Measurements from ENCODE around the gene KLF18.

Gene KLF18

GRCh38 chr1:44141531-44141930 lies at the start of gene KLF18:
KLF18 (minus strand) TSS chr1:44141631; CDS start chr1:44141631, 0 bp downstream.
- no peak within 1 kb of the TSS for H3K4me3 ChIP-seq (ENCODE audit: low read depth in 1 of 2, low read length in 2 of 2)

GRCh38 chr1:44174630-44175029 lies 33.2 kb upstream of the KLF18 start:
- Histone ChIP-seq H3K9me3 (ENCODE audit: low read length) (no peaks in the 10 kb centered on the region), H3K4me3 (ENCODE audit: low read depth in 1 of 2, low read length in 2 of 2) (no peak overlapping the region), H3K27ac (ENCODE audit: low read depth, low read length) (no peak overlapping the region)

More at GRCh38 chr1:44141531-44141930, at the start of gene KLF18:
- Histone ChIP-seq H3K4me1 (ENCODE audit: insufficient read depth, low read length) (no peaks in the 10 kb centered on the region), H3K9me3 (ENCODE audit: low read length) (no peaks in the 10 kb centered on the region), H3K36me3 (ENCODE audit: insufficient read depth, low read length) (no peaks in the 10 kb centered on the region), H3K27ac (ENCODE audit: low read depth, low read length) (no peak within 1 kb of the TSS), H3K27me3 (ENCODE audit: control insufficient read depth in 1 of 2, insufficient read depth in 2 of 2, low read length in 2 of 2) (no peaks in the 10 kb centered on the region), H3K9ac (ENCODE audit: low read length) (no peak within 1 kb of the TSS)

GRCh38 chr1:44170281-44170823 lies 28.9 kb upstream of the KLF18 start:
- H3K27ac ChIP-seq (ENCODE audit: low read depth, low read length), result no peak overlapping the region
- H3K27me3 ChIP-seq (ENCODE audit: control insufficient read depth in 1 of 2, insufficient read depth in 2 of 2, low read length in 2 of 2), result no peaks in the 10 kb centered on the region

More at GRCh38 chr1:44174630-44175029, 33.2 kb upstream of the KLF18 start:
- no peaks in the 10 kb centered on the region for H3K4me1 ChIP-seq (ENCODE audit: insufficient read depth, low read length)
- no peaks in the 10 kb centered on the region for H3K36me3 ChIP-seq (ENCODE audit: insufficient read depth, low read length)
- H3K9ac ChIP-seq (ENCODE audit: low read length), result no peak overlapping the region
- H3K27me3 ChIP-seq (ENCODE audit: control insufficient read depth in 1 of 2, insufficient read depth in 2 of 2, low read length in 2 of 2), result no peaks in the 10 kb centered on the region

GRCh38 chr1:44168520-44169098 lies 27.2 kb upstream of the KLF18 start:
- Histone ChIP-seq H3K4me3 (ENCODE audit: low read depth in 1 of 2, low read length in 2 of 2) (no peak overlapping the region), H3K36me3 (ENCODE audit: insufficient read depth, low read length) (no peaks in the 10 kb centered on the region), H3K27me3 (ENCODE audit: control insufficient read depth in 1 of 2, insufficient read depth in 2 of 2, low read length in 2 of 2) (no peaks in the 10 kb centered on the region), H3K9ac (ENCODE audit: low read length) (no peak overlapping the region), H3K27ac (ENCODE audit: low read depth, low read length) (no peak overlapping the region), H3K9me3 (ENCODE audit: low read length) (no peaks in the 10 kb centered on the region), H3K4me1 (ENCODE audit: insufficient read depth, low read length) (no peaks in the 10 kb centered on the region)

More at GRCh38 chr1:44170281-44170823, 28.9 kb upstream of the KLF18 start:
- Histone ChIP-seq H3K36me3 (ENCODE audit: insufficient read depth, low read length) (no peaks in the 10 kb centered on the region), H3K9me3 (ENCODE audit: low read length) (no peaks in the 10 kb centered on the region), H3K4me1 (ENCODE audit: insufficient read depth, low read length) (no peaks in the 10 kb centered on the region), H3K4me3 (ENCODE audit: low read depth in 1 of 2, low read length in 2 of 2) (no peak overlapping the region), H3K9ac (ENCODE audit: low read length) (no peak overlapping the region)

- Histone ChIP-seq H3K4me3 (ENCODE audit: low read depth in 1 of 2, low read length in 2 of 2) (no peak overlapping the region), H3K27me3 (ENCODE audit: control insufficient read depth in 1 of 2, insufficient read depth in 2 of 2, low read length in 2 of 2) (no peaks in the 10 kb centered on the region), H3K4me1 (ENCODE audit: insufficient read depth, low read length) (no peaks in the 10 kb centered on the region), H3K36me3 (ENCODE audit: insufficient read depth, low read length) (no peaks in the 10 kb centered on the region), H3K27ac (ENCODE audit: low read depth, low read length) (no peak overlapping the region), H3K9ac (ENCODE audit: low read length) (no peak overlapping the region), H3K9me3 (ENCODE audit: low read length) (no peaks in the 10 kb centered on the region)
Measured at GRCh38 chr1:44161546-44161945, 20.1 kb upstream of the KLF18 start.

- H3K36me3 ChIP-seq (ENCODE audit: insufficient read depth, low read length), result no peaks in the 10 kb centered on the region
- H3K9me3 ChIP-seq (ENCODE audit: low read length), result no peaks in the 10 kb centered on the region
- H3K27ac ChIP-seq (ENCODE audit: low read depth, low read length), result no peak overlapping the region
- no peaks in the 10 kb centered on the region for H3K27me3 ChIP-seq (ENCODE audit: control insufficient read depth in 1 of 2, insufficient read depth in 2 of 2, low read length in 2 of 2)
- H3K4me3 ChIP-seq (ENCODE audit: low read depth in 1 of 2, low read length in 2 of 2), result no peak overlapping the region
- H3K4me1 ChIP-seq (ENCODE audit: insufficient read depth, low read length), result no peaks in the 10 kb centered on the region
- H3K9ac ChIP-seq (ENCODE audit: low read length), result no peak overlapping the region
Measured at GRCh38 chr1:44158871-44159270, 17.4 kb upstream of the KLF18 start.

GRCh38 chr1:44157903-44158302 lies 16.5 kb upstream of the KLF18 start:
- Histone ChIP-seq H3K9me3 (ENCODE audit: low read length) (no peaks in the 10 kb centered on the region), H3K4me3 (ENCODE audit: low read depth in 1 of 2, low read length in 2 of 2) (no peak overlapping the region), H3K9ac (ENCODE audit: low read length) (no peak overlapping the region), H3K27ac (ENCODE audit: low read depth, low read length) (no peak overlapping the region), H3K27me3 (ENCODE audit: control insufficient read depth in 1 of 2, insufficient read depth in 2 of 2, low read length in 2 of 2) (no peaks in the 10 kb centered on the region), H3K36me3 (ENCODE audit: insufficient read depth, low read length) (no peaks in the 10 kb centered on the region), H3K4me1 (ENCODE audit: insufficient read depth, low read length) (no peaks in the 10 kb centered on the region)

- Histone ChIP-seq H3K4me1 (ENCODE audit: insufficient read depth, low read length) (no peaks in the 10 kb centered on the region), H3K9ac (ENCODE audit: low read length) (no peak overlapping the region), H3K36me3 (ENCODE audit: insufficient read depth, low read length) (no peaks in the 10 kb centered on the region), H3K9me3 (ENCODE audit: low read length) (no peaks in the 10 kb centered on the region), H3K27me3 (ENCODE audit: control insufficient read depth in 1 of 2, insufficient read depth in 2 of 2, low read length in 2 of 2) (no peaks in the 10 kb centered on the region), H3K27ac (ENCODE audit: low read depth, low read length) (no peak overlapping the region), H3K4me3 (ENCODE audit: low read depth in 1 of 2, low read length in 2 of 2) (no peak overlapping the region)
Measured at GRCh38 chr1:44154049-44154448, 12.6 kb upstream of the KLF18 start.

- H3K9me3 ChIP-seq (ENCODE audit: low read length), result no peaks in the 10 kb centered on the region
- no peak overlapping the region for H3K4me3 ChIP-seq (ENCODE audit: low read depth in 1 of 2, low read length in 2 of 2)
- no peaks in the 10 kb centered on the region for H3K36me3 ChIP-seq (ENCODE audit: insufficient read depth, low read length)
- H3K27me3 ChIP-seq (ENCODE audit: control insufficient read depth in 1 of 2, insufficient read depth in 2 of 2, low read length in 2 of 2), result no peaks in the 10 kb centered on the region
- no peaks in the 10 kb centered on the region for H3K4me1 ChIP-seq (ENCODE audit: insufficient read depth, low read length)
- no peak overlapping the region for H3K9ac ChIP-seq (ENCODE audit: low read length)
- no peak overlapping the region for H3K27ac ChIP-seq (ENCODE audit: low read depth, low read length)
Measured at GRCh38 chr1:44152692-44153091, 11.3 kb upstream of the KLF18 start.

- Histone ChIP-seq H3K27me3 (ENCODE audit: control insufficient read depth in 1 of 2, insufficient read depth in 2 of 2, low read length in 2 of 2) (no peaks in the 10 kb centered on the region), H3K9ac (ENCODE audit: low read length) (no peak overlapping the region), H3K36me3 (ENCODE audit: insufficient read depth, low read length) (no peaks in the 10 kb centered on the region), H3K27ac (ENCODE audit: low read depth, low read length) (no peak overlapping the region), H3K4me1 (ENCODE audit: insufficient read depth, low read length) (no peaks in the 10 kb centered on the region), H3K4me3 (ENCODE audit: low read depth in 1 of 2, low read length in 2 of 2) (no peak overlapping the region), H3K9me3 (ENCODE audit: low read length) (no peaks in the 10 kb centered on the region)
Measured at GRCh38 chr1:44151808-44152207, 10.4 kb upstream of the KLF18 start.

- no peaks in the 10 kb centered on the region for H3K36me3 ChIP-seq (ENCODE audit: insufficient read depth, low read length)
- H3K27ac ChIP-seq (ENCODE audit: low read depth, low read length), result no peak overlapping the region
- no peak overlapping the region for H3K4me3 ChIP-seq (ENCODE audit: low read depth in 1 of 2, low read length in 2 of 2)
- no peaks in the 10 kb centered on the region for H3K9me3 ChIP-seq (ENCODE audit: low read length)
- no peaks in the 10 kb centered on the region for H3K27me3 ChIP-seq (ENCODE audit: control insufficient read depth in 1 of 2, insufficient read depth in 2 of 2, low read length in 2 of 2)
- H3K9ac ChIP-seq (ENCODE audit: low read length), result no peak overlapping the region
- no peaks in the 10 kb centered on the region for H3K4me1 ChIP-seq (ENCODE audit: insufficient read depth, low read length)
Measured at GRCh38 chr1:44151332-44151731, 9.9 kb upstream of the KLF18 start.

- no peak overlapping the region for H3K9ac ChIP-seq (ENCODE audit: low read length)
- no peaks in the 10 kb centered on the region for H3K27me3 ChIP-seq (ENCODE audit: control insufficient read depth in 1 of 2, insufficient read depth in 2 of 2, low read length in 2 of 2)
- no peak overlapping the region for H3K27ac ChIP-seq (ENCODE audit: low read depth, low read length)
- no peaks in the 10 kb centered on the region for H3K9me3 ChIP-seq (ENCODE audit: low read length)
- no peaks in the 10 kb centered on the region for H3K36me3 ChIP-seq (ENCODE audit: insufficient read depth, low read length)
- no peaks in the 10 kb centered on the region for H3K4me1 ChIP-seq (ENCODE audit: insufficient read depth, low read length)
- no peak overlapping the region for H3K4me3 ChIP-seq (ENCODE audit: low read depth in 1 of 2, low read length in 2 of 2)
Measured at GRCh38 chr1:44147582-44147981, 6.2 kb upstream of the KLF18 start.
